Fibroblast of villous mesenchyme (primary cell): Measurements from ENCODE around the gene TGFBR3. TPM values are rescaled to one million over a fixed set of nuclear protein-coding genes. Genes with fewer than 3 reads are reported as not detected.

Experiments used
- DNase-seq: peaks from one replicate; pipeline ENCODE4 v3.0.0-alpha.2; 2010; ENCODE audit warnings: low read depth
- H3K4me3 ChIP-seq: 2 replicates; pipeline ENCODE4 v1.5.1; 2011; ENCODE audit warnings: low read depth, mild to moderate bottlenecking, low read length
- CTCF ChIP-seq: IDR thresholded peaks from 2 replicates; pipeline ENCODE4 v1.5.1; 2012; ENCODE audit warnings: low read depth, mild to moderate bottlenecking, low read length; ENCODE audit not compliant: insufficient read depth
- total RNA-seq: library from RNA; depleted of rRNA; stranded (reverse); fragments of >200 nt; gene quantifications from 2 replicates; pipeline ENCODE4 v1.2.3, GENCODE V29; 2012

TGFBR3 gene
- total RNA-seq, 1 donor: 17.7 TPM

- no peak for TF ChIP-seq CTCF
- DNase-seq: peak; percentile 61
- H3K4me3 ChIP-seq: no peak overlapping the region
Measured at GRCh38 chr1:91755702-91756287, 130.2 kb downstream of the TGFBR3 start.

DNA sequence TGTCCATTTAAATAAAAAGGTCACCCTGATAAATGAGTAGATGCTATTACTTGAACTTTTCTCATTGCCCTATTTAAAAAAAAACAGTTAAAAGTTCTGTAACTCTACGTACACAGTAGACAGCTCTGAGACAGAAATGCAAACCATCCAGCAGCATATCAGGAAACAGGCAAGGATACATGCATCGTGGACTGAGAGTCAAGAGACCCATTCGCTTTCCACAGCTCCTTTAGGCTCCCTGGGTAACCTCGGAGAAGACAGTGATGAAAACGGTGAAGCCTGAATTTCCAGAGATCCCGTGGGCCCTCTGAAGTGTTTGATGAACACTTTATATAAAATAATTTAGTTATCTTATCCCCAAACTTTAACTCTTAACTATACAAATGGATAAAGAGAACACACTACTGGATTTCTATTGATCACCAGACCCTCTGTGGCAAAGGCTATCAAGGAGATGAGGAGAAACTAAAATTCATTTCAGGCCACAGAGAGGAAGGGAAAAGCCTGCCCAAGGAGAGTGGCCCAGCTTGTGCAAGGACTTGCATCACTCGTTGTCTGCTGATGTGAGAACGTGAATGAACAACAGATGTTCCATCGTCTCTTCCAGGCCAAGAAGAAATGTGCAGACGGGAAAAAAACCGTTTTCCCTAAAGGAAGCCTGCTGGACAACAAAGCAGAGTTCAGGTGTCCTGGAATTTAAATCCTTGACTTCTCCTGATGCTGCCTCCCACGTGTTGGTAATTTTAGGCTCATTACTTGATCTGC is 131.0 kb downstream of the TGFBR3 start:
- no peak overlapping the region for H3K4me3 ChIP-seq
- DNase-seq: peak; percentile 91
- TF ChIP-seq CTCF: no peak

DNA sequence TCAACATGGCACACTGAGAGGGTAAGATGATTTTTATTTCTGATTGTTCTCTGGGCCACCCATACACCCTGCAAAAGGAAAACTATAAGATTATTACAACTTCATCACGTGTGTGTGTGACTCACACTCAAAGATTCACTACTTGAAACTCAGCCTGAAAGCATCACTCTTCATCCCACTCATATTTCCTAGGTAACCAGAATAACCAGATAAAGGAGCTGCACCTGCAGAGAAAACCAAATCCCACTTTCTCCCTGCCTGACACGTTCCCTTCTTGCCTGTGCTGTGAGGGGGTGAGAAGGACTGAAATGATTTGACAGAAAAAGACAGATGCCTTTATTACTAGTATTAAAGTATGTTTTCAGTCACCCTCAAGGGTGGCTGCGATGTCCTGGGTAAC is 131.6 kb downstream of the TGFBR3 start:
- no peak for TF ChIP-seq CTCF
- DNase-seq: peak; percentile 57
- H3K4me3 ChIP-seq: no peak overlapping the region

GRCh38 chr1:91753878-91754277 is 132.1 kb downstream of the TGFBR3 start:
- no peak for TF ChIP-seq CTCF
- no peak for DNase-seq
- no peak overlapping the region for H3K4me3 ChIP-seq

- TF ChIP-seq CTCF: no peak
- H3K4me3 ChIP-seq: no peak overlapping the region
- no peak for DNase-seq
Measured at GRCh38 chr1:91752324-91752723, 133.6 kb downstream of the TGFBR3 start.

DNA sequence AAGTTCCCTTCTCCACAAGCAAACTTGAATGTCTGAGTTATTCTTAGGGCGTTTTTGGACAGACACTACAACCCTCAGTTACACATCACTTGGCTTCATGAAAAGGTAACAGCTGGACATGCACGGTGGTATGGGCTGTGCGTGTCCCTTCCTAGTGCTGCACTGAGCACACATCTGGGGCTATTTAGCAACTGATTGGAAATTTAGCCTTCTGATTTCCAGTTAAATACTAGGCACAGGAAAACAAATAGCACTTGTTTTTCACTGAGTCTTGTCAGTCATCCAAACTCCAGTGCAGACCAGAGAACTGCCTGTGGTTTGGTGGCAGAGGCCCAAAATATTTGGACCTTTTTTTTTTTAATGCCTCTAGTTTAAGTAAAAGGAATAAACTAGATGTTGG is 134.7 kb downstream of the TGFBR3 start:
- no peak for TF ChIP-seq CTCF
- H3K4me3 ChIP-seq: no peak overlapping the region
- DNase-seq: no peak
